Measurements from ENCODE around the gene ENO1.

The ENO1 gene

DNA sequence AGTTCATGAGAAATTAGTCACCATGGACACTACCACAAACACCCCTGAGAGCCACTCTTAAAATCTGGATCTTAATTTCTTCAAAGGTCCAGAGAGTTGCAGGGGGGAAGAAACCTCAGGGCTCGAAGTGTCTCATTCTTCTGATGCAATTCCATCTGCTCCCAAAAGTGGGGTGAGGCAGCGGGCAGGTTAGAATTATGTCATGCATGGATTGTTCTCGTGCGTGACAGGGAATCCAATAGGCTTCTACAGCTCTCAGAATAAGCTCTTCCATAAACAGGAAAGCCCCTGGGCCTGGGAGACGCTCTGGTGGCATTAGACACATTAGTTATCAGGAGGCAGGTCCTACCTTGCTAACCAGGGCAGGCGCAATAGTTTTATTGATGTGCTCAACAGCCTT is 8.4 kb downstream of the ENO1 start:
- no peak for DNase-seq

DNA sequence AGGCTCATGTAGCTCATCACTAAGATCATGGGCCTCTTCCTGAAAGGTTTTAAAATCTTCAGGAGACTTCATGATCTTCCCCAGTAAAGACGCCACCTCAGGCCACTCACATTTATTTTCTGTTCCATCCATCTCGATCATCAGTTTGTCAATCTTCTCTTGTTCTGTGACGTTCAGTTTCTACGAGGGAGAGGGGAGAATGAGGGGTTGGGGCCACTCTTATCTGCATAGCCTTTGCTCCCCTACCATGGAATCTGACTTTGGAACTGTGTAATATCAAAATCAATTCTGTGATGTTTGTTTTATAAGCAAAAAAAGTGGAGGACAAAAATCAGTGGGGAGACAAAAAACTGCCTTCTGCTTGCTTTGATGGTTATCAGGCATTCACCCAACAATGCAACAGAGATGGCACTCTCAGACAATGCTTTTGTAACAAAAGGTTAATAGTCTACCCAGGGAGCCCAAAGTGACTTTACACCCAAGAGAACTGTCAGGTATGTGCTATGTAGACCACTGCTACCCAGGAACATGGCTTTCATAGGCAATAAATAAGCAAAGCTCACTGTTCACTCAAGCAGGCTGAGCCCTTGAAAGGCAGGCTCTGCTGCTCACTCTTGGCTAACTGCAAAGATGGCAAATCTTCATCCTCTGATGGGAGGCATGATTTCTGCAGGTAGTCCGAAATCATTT is 10.5 kb downstream of the ENO1 start:
- no peak for DNase-seq

DNA sequence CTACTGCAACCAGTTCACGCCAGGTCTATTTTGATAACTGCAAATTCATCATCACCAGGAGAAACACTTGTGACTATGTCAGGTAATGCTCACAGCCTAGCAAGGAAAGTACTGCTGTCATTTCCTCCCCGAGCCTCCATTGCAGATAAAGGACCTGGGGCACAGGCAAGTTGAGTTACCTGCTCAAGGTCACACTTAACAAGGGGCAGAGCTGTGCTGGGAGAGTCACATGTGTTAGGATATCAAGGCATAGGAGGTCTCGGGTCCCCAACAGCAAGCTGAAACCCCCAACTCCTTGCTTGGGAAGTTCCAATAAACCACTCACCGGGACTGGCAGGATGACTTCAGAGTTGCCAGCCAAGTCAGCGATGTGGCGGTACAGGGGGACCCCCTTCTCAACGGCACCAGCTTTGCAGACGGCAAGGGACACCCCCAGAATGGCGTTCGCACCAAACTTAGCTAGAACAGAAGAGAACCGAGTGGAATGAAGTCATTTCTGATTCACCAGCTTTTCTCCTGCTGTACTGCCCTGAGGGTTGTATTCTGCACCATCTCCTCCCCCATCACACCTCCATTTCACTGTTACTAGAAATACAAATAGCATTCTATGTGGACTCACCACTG is 11.6 kb downstream of the ENO1 start:
- DNase-seq = no peak

DNA sequence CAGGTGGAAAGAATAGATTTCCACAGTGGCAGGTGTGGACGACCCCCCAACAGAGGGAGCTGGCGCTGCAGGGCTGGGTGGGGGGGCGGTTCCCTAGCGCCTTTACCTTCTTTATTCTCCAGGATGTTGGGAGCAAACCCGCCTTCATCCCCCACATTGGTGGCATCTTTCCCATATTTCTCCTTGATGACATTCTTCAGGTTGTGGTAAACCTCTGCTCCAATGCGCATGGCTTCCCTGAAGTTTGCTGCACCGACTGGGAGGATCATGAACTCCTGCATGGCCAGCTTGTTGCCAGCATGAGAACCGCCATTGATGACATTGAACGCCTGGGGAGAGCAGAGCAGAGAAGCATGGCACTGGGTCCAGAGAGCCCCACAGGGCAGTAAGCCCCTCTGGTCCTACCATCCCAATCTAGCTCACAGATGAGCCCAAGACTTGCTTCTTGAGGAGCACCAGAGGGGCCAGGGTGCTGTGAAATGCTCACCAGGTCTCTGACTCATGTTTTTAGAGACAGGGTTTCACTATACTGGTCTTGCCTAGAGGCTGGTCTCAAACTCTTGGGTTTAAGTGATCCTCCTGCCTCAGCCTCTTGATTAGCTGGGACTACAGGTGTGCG is 12.2 kb downstream of the ENO1 start:
- no peak for DNase-seq

DNA sequence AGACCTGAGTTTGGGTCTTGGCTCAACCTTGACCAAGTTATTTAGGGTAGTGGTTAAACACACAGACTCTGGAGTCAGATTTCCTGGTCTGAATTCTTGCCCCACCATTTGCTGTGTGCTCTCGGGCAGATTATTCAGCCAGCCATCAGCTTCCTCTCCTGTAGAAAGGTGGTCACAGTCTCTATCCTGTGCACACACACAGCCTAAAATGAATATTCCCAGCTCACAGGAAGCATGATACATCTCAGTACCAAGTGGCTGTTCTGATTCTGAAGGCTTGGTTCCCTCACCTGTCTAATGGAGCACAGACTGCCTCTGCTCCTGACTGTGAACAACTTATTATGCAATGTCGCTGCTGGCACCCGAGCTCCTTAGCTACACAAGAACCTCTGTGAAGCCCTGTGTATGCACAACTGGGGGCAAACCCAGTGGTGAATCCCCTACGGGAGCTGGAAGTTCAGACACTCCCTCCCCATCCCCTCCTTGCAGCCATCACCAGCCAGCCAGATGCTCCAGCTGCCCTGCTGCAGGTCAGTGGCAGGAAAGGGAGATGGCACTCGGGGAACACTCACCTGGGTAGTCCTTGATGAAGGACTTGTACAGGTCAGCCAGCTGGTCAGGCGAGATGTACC is 13.7 kb downstream of the ENO1 start:
- no peak for DNase-seq

DNA sequence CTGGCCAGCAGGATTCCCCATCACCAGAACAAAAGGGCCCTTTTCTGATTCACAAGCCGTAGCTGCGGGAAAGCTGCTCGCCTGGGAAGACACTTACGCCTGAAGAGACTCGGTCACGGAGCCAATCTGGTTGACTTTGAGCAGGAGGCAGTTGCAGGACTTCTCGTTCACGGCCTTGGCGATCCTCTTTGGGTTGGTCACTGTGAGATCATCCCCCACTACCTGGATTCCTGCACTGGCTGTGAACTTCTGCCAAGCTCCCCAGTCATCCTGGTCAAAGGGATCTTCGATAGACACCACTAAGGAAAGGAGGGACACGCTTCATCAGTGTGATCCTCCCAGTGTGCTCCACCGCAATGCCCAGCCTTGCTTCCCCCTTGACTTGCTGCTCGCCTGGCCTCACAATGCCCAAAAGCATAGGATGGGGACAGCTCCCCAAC is 14.7 kb downstream of the ENO1 start:
- DNase-seq = no peak

DNA sequence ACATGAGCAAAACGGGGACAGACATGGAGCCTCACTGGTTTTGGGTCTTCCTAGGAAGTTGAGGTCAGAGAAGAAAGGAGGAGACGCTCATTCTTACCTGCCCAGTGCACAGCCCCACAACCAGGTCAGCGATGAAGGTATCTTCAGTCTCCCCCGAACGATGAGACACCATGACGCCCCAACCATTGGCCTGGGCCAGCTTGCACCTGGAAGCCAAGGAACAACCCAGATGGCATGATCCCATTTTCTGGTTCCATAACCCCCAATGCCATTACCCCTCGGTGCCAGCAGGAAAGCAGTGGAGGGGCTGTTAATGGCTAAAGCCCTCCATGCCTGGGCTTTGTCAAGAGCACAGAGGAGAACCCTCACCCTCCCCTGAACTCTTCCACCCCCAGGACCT is 15.3 kb downstream of the ENO1 start:
- no peak for DNase-seq

DNA sequence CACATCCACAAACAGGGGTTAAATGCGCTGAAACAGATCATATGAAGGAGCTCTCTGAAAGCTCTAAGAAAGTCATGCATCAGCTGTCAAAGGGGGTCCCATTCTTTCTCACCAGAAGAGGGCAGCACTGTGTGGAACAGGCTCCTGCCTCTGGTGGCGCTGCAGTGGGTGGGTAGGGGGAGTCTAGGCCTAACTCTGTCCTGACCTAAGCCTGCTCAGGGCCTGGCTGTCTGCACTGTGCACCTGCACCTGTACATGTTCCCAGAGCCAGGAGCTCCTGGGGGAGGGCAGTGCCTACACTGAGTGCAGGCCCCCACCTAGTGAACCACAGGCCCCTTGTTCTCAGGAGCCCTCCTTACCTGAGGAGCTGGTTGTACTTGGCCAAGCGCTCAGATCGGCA is 16.0 kb downstream of the ENO1 start:
- DNase-seq = peak in 1 of 4 experiments; percentile 29

DNA sequence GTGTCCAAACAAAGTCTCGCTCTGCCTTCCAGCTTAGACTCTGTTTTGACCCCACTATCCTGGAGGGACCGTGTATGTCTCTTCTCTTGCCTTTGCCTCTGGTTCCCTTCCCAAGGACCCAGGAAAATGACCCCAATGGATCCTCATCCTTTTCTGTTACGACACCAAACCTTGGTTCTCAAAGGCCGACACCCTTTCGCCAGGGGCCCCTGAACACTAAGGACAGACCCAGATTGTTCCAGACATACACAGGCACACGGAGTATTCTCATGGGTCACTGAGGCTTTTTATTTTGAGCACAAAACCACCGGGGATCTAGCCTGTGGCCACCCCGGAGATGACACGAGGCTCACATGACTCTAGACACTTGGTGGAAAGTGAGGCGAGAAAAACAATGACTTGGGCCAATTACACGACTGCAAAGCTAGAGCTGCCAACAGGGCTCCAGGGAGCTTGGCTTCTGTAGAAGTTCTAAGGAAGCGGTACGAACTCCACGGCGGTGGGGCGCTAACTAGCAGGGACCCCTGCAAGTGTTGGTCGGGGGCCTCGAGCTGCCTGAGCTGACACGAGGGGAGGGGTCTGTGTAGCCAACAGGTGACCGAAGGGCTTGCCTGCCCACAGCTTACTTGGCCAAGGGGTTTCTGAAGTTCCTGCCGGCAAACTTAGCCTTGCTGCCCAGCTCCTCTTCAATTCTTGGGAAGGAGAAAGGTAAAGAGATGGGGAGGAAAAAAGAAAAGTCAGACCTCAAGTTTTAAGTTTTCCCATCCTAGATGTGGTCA is 17.6 kb downstream of the ENO1 start:
- no peak for DNase-seq

DNA sequence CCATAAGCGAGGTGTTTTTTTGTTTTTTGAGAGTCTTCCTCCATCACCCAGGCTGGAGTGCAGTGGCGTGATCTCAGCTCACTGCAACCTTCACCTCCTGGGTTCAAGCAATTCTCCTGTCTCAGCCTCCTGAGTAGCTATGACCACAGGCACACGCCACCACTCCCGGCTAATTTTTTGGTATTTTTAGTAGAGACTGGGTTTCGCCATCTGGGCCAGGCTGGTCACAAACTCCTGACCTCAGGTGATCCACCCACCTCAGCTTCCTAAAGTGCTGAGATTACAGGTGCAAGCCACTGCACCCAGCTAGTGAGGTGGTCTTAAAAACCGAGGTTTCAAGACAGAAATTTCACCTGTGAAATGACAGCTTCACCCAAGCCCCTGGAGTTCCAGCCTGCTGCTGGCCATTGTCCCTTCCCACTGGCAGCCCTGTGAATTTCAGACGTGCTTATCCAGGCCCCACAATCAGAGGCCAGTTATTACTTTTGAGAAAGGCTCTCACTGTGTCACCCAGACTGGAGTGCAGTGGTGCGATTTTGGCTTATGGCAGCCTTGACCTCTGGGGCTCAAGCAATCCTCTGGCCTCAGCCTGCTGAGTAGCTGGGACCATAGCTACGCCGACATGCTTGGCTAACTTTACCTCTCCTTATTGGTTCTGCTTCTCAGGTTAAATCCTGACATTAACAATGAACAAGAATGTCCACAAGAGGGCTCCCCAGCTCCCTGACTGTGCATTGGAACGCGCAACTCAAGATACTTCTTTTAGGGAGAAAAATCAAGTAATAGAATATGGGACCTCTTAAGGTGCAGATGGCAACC is 19.4 kb downstream of the ENO1 start:
- peak in 2 of 4 experiments; percentile 21 to 30 for DNase-seq

DNA sequence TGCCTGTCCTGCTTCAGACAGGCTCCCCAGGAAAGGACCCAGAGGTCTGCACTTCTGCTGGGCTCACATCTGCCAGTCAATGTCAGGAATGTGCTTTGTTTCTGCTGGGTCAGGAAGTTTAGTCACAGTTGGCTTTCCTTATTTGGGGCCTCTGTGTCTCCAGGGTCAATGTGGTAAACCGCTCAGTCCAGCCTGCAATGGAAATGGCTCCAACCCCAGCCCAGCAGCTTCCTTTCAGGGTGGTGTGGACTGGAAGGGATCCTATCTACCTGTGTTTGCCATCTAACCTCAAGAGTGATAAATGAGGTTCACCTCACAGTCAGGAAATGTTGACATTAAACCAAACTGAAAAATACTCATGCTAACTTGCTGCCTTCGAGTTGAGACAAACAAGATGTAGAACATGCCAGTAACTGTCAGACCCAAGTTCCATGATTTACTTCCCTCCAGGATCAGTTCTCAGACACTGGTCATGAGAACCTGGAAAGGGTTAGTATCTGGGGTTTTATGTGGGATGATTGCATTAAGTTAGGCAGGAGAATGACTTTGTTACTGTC is 20.3 kb downstream of the ENO1 start:
- no peak for DNase-seq

DNA sequence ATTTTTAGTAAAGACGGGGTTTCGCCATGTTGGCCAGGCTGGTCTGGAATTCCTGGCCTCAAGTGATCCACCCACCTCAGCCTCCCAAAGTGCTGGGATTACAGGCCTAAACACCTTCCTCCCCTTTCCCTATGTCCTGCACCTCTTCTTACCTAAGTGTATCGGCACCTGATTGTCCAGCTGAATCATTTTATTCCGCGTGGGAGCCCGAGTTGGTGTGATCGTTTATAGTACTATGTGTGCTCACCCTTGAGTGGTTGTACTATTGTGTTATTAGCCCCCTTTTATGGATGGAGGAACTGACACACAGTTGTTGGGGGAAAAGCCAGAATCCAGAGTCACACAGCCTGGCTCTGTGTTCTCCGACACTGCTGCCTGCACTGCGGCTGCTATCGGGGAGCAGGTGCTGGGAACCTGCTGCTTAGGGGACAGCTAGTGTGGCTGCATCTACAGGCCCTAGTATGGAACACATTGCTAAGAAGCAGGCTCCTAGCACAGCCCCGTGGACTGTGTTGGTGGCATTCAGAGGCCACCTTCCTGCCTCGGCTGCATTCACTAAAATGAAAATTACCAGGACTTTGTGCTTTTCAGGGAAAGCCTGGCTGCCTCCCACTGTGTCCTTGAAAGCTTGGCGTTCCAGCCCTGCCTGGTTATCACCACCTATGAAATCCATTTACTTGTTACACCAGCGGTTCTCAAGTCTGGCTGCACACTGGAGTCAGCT is 21.6 kb downstream of the ENO1 start:
- DNase-seq = no peak

DNA sequence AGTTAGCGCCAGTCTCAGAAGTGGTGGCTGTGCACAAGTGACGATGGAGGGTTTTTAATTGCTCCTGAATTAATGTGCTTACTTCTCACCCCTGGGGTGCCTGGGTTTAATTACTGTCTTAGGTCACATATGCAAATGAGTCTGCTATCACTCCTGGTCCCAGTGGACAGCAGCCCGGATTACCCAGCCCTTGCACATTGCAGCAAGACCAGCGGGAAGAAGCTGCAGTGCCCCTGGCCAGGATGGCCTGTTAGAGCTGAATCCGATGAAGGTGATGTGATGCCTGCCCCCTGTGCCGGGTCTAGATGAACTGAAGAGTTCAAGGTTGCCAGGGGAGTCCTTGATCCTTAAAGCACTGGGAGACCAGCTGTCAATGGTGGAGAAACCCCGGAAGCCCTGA is 24.2 kb downstream of the ENO1 start:
- no peak for DNase-seq

DNA sequence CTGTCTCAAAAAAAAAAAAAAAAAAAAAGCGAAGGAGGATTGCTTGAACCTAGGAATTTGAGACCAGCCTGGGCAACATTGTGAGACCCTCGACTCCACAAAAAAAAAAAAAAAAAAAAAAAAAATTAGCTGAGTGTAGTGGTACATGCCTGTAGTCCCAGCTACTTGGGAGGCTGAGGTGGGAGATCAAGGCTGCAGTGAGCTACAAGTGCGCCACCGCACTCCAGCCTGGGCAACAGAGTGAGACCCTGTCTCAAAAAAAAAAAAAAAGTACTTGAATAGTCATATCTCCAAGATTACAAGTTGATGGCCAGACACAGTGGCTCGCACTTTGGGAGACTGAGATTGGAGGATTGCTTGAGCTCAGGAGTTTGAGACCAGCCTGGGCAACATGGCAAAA is 27.4 kb downstream of the ENO1 start:
- DNase-seq = no peak

DNA sequence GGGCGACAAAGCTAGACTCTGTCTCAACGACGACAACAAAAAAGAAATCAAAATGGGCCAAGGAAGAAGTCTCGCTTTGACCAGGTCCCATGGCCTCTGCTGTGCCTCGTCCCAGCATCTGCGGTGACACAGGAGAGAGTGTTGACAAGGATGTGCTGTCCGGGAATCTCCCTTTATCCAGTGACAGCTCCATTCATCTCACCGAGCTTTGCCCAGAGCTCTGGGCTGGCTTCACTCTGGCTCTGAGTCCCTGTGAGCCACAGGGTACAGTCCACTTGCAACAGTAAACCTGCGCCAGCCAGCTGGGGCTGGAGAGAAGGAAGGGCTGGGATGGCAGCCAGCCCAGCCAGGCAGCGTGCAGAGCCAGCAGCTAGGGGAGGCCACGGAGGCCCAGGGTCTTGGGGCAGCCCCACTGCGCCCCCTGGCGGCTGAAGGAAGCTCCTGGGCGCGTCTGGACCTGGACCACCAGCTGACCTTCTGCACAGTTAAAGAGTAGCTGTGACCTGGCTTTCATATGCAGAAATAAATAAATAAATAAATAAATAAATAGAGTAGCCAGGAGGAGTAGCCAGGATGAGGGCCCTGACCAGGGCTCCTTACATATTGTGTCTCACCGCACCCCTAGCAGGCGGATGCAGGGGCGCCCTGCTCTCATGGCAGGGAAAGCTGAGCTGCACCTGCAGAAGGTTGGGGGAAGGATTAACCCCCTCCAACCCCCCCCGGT is 29.7 kb downstream of the ENO1 start:
- peak; percentile 49 to 69 (median 64) for DNase-seq

DNA sequence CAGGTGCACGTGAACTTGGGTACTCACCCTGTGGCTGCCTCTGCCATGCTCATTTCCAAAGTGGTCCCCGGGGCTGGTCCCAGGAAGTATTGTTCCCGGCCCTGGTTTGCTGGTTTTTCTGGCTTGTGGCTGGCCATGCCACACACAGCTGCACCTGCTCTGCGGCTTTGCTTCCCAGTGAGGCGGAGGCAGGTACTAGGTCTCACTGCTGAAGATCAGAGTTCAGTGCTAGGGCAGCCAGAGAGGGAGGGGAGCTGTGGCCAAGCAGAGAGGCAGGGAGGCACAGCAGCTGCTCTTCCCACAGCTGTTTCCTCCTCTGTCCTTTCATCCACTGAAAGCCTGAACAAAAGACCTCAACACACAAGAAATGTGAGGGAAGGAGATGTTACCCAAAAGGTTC is 30.5 kb downstream of the ENO1 start:
- no peak for DNase-seq

DNA sequence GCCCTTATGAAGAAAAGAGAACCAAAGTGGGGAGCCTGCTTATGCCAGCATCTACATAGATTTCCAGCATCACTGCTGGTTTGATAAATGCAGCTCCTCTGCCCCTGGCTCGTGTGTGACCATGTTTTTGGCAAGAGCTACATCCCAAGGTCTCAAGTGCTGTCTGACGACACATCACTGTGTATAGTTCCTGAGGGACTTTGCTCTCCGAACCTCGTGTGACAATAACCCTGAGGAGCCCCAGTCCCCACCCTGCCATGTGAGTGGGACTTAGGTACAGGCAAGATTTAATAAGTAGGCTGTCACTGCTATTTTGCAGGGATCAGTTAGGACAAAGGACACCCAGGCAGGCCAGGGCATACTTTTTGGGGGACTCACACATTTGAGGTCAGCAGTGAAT is 32.2 kb downstream of the ENO1 start:
- no peak for DNase-seq

DNA sequence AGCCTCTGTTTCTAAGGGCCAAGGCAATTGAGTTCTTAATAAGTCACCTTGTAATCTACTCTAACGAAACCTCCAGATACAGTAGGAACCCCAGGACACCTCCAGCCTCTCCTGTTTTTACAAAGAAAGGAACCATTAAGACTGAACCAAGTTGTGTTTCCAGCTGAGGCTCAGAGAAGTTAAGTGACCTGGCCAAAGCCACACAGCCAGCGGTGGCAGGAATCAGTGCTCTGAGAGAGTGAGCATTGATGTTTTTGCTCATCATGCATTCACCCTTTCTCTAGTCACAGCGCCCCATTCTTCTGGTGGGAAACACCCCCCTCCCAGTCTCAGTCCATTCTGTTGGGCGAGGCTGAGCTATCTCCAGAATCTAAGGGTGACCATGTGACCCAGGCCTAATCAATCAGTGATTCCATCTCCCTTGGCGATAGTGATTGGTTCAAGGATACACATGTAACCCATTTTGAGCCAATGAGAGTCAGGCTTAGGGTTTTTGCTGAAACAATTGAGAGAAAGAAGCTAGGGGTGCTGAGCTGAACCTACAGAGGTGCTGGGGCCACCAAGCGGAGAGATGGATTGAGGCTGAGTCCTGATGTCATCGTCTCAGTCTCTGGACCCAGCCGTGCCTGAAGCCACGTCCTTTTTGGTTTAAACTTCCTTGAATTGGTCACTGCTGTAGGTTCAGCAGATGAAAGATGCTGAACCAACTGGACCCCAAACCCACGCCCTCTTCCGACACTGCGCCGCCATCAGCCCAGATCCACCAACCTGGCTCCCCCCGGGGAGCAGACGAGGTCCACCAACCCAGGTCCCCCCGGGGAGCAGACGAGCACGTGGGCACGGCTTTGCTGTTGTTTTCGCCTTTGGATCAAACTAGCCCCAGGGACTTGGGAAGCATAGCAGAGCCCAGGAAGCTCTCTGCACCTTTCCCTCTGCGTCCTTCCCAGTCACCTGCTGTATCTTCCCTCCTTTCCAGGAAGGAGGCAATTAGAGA is 33.1 kb downstream of the ENO1 start:
- DNase-seq = no peak

DNA sequence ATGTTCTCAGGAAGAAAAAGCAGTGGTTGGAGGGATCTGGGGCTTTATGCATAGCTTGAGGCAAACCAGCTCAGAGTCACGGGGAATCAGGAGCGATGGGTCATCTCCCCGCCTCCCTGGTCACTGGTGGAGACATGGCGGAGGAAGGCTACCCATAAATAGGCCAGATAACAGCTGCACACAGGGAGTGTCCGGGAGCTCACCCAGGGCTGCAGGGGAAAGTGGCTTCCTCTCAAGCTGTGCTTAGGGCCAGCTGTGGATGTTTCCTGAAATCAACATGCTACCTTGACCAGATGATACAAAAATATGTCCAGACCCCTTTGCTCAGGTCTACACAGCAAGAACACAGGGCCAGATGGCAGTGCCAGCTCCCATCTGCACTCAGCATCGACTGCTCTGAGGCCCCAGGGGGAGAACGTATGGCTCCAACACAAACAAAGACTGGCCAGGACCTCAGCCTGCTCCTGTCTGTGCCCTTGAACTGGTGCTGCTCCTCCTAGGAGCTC is 33.9 kb downstream of the ENO1 start:
- DNase-seq = no peak
